Right lobe of liver (tissue), 4 donors: ENCODE results near the gene CCT8L2.
"Not testable (repeated sequence)": the region's sequence is repeated elsewhere in the genome, so short reads cannot be mapped to it uniquely, and the experiment has no call there.

Experiments used
- POLR2A ChIP-seq: fragments of 450-650 bp; IDR thresholded peaks from one replicate; pipeline ENCODE4 v1.6.1; 2017; ENCODE audit warnings: antibody characterized with exemption, mild to moderate bottlenecking
- TF ChIP-seq, protein P1 (sequence below), 4 donors: fragments of 200-600 bp in 3 of 4; fragments of 450-650 bp in 1 of 4; IDR thresholded peaks; one replicate each; pipeline versions ENCODE4 v1.5.1 to v1.8.0; 2016 to 2022; ENCODE audit warnings: antibody characterized with exemption in 4 of 4, mild to moderate bottlenecking in 2 of 4
- donor health status: DM: no; HTN: no; CAD: no.
- donor health status: DM: no; HTN: no; CAD: no.
- donor health status: DM: no; HTN: yes; CAD: no.

GRCh38 chr22:16591136-16591535, 1.5 kb downstream of the CCT8L2 start:
- not testable (repeated sequence) for TF ChIP-seq POLR2A
- TF ChIP-seq, protein P1, sequence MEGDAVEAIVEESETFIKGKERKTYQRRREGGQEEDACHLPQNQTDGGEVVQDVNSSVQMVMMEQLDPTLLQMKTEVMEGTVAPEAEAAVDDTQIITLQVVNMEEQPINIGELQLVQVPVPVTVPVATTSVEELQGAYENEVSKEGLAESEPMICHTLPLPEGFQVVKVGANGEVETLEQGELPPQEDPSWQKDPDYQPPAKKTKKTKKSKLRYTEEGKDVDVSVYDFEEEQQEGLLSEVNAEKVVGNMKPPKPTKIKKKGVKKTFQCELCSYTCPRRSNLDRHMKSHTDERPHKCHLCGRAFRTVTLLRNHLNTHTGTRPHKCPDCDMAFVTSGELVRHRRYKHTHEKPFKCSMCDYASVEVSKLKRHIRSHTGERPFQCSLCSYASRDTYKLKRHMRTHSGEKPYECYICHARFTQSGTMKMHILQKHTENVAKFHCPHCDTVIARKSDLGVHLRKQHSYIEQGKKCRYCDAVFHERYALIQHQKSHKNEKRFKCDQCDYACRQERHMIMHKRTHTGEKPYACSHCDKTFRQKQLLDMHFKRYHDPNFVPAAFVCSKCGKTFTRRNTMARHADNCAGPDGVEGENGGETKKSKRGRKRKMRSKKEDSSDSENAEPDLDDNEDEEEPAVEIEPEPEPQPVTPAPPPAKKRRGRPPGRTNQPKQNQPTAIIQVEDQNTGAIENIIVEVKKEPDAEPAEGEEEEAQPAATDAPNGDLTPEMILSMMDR (IDR thresholded peaks at IDR 0.05): not testable (repeated sequence)
